ENCODE measurements around the gene RABGAP1L. TPM values are rescaled to one million over a fixed set of nuclear protein-coding genes. Genes with fewer than 3 reads are reported as not detected.
"Not testable (repeated sequence)": the region's sequence is repeated elsewhere in the genome, so short reads cannot be mapped to it uniquely, and the experiment has no call there.

RABGAP1L gene
- total RNA-seq, 1 donor from 2014 or later: 46.0 TPM

DNA sequence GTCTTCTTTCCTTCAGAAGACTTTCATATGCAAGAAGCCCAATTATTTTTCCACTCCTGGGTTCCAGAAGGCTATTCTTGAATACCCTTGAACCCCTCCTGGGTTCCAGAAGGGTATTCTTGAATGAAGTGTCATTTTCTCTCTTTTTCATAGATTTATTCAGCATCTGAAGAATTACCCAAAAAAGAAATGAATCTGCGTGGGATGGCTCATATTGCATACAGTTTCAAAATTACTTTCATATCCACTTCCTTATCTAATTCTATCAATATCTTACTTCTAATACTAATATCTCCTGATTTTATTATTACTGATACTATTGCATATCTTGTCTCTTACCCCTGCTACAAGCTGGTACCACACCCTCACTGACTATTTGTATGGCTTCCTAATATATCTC is 22.6 kb upstream of the RABGAP1L start:
- Histone ChIP-seq H3K36me3 (no peaks in the 10 kb centered on the region), H3K27ac (no peak overlapping the region), H4K20me1 (ENCODE audit: low read depth) (no peaks in the 10 kb centered on the region), H3K27me3 (no peaks in the 10 kb centered on the region), H3F3A (ENCODE audit: low read depth) (no peaks in the 10 kb centered on the region), H3K4me1 (no peaks in the 10 kb centered on the region), H3K4me2 (no peak overlapping the region), H3K9me3 (ENCODE audit: low read depth) (no peaks in the 10 kb centered on the region), H2AFZ (replicated peaks) (no peak overlapping the region), H3K4me3 (no peak overlapping the region), H3K79me2 (ENCODE audit: low read depth) (no peaks in the 10 kb centered on the region), H3K9ac (no peak overlapping the region)
- TF ChIP-seq EZH2phosphoT487 (IDR thresholded peaks at IDR 0.05): no peak
- TF ChIP-seq EZH2 (IDR thresholded peaks at IDR 0.05): no peak
- no peak for TF ChIP-seq CTCF (IDR thresholded peaks at IDR 0.05)
- no peaks in the 10 kb centered on the region for H3K27me3 Mint-ChIP-seq (ENCODE audit: insufficient read depth, low read depth)
- no peak overlapping the region for H3K27ac Mint-ChIP-seq
- H3K36me3 Mint-ChIP-seq: no peaks in the 10 kb centered on the region
- no peaks in the 10 kb centered on the region for H3K4me1 Mint-ChIP-seq
- no peak overlapping the region for H3K4me3 Mint-ChIP-seq
- no peaks in the 10 kb centered on the region for H3K9me3 Mint-ChIP-seq
- DNase-seq (ENCODE audit: low spot score): no peak

DNA sequence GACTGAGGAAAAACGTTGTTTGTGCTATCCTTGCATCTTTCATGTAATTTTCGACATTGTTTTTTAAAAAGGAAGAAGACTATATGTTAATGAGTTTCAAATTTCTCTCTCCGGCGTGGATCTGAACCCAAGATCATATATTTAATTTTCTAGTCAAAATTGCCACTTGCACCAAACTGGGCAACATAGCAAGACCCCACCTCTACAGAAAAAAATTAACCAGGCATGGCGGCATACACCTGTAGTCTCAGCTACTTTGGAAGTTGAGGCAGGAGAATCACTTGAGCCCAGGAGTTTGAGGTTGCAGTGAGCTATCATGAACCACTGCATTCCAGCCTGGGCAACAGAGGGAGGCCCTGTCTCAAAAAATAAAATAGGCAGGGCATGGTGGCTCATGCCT is 16.5 kb upstream of the RABGAP1L start:
- Histone ChIP-seq H3K27ac (no peak overlapping the region), H4K20me1 (ENCODE audit: low read depth) (no peaks in the 10 kb centered on the region), H3K36me3 (no peaks in the 10 kb centered on the region), H3K9ac (no peak overlapping the region), H3K4me2 (no peak overlapping the region), H3K79me2 (ENCODE audit: low read depth) (no peaks in the 10 kb centered on the region), H3K27me3 (no peaks in the 10 kb centered on the region), H3K4me1 (no peaks in the 10 kb centered on the region), H3F3A (ENCODE audit: low read depth) (no peaks in the 10 kb centered on the region), H2AFZ (replicated peaks) (no peak overlapping the region), H3K4me3 (no peak overlapping the region), H3K9me3 (ENCODE audit: low read depth) (no peaks in the 10 kb centered on the region)
- H3K9me3 Mint-ChIP-seq: peaks cover 19% of the 10 kb centered on the region
- H3K36me3 Mint-ChIP-seq: no peaks in the 10 kb centered on the region
- TF ChIP-seq EZH2 (IDR thresholded peaks at IDR 0.05) (no peak), EZH2phosphoT487 (IDR thresholded peaks at IDR 0.05) (no peak), CTCF (IDR thresholded peaks at IDR 0.05) (no peak)
- H3K4me3 Mint-ChIP-seq: no peak overlapping the region
- no peaks in the 10 kb centered on the region for H3K27me3 Mint-ChIP-seq (ENCODE audit: insufficient read depth, low read depth)
- no peaks in the 10 kb centered on the region for H3K4me1 Mint-ChIP-seq
- no peak for DNase-seq (ENCODE audit: low spot score)
- H3K27ac Mint-ChIP-seq: no peak overlapping the region

GRCh38 chr1:174143727-174144396 is 15.5 kb upstream of the RABGAP1L start:
- H3K36me3 Mint-ChIP-seq; H4K20me1 ChIP-seq (ENCODE audit: low read depth); H3K27me3 ChIP-seq; H3K27ac Mint-ChIP-seq; H2AFZ ChIP-seq (replicated peaks); H3K4me1 ChIP-seq; H3K4me1 Mint-ChIP-seq; H3K27ac ChIP-seq; H3K9ac ChIP-seq; H3K4me2 ChIP-seq; DNase-seq (ENCODE audit: low spot score); H3F3A ChIP-seq (ENCODE audit: low read depth); H3K9me3 ChIP-seq (ENCODE audit: low read depth); H3K27me3 Mint-ChIP-seq (ENCODE audit: insufficient read depth, low read depth); H3K4me3 ChIP-seq; H3K36me3 ChIP-seq; H3K4me3 Mint-ChIP-seq; H3K79me2 ChIP-seq (ENCODE audit: low read depth): not testable (repeated sequence)
- peaks cover 24% of the 10 kb centered on the region for H3K9me3 Mint-ChIP-seq

GRCh38 chr1:174144397-174144783 is 14.9 kb upstream of the RABGAP1L start:
- H3K27ac Mint-ChIP-seq; H3K27me3 ChIP-seq; DNase-seq (ENCODE audit: low spot score); H4K20me1 ChIP-seq (ENCODE audit: low read depth); H3K4me1 ChIP-seq; H3K4me3 Mint-ChIP-seq; H3K9ac ChIP-seq; H3K4me1 Mint-ChIP-seq; H3K27me3 Mint-ChIP-seq (ENCODE audit: insufficient read depth, low read depth); H3K4me3 ChIP-seq; H3F3A ChIP-seq (ENCODE audit: low read depth); H3K4me2 ChIP-seq; H3K79me2 ChIP-seq (ENCODE audit: low read depth); H3K36me3 ChIP-seq; H3K36me3 Mint-ChIP-seq; H3K9me3 ChIP-seq (ENCODE audit: low read depth); H3K27ac ChIP-seq; H2AFZ ChIP-seq (replicated peaks): not testable (repeated sequence)
- H3K9me3 Mint-ChIP-seq: peaks cover 28% of the 10 kb centered on the region
